H1 (cell line): ENCODE measurements around the gene ATP2B3. TPM values are rescaled to one million over a fixed set of nuclear protein-coding genes. Genes with fewer than 3 reads are reported as not detected.

Experiments used
- ATF2 ChIP-seq: IDR thresholded peaks from 2 replicates; pipeline ENCODE4 v1.6.1; 2012; ENCODE audit warnings: low read length, inconsistent platforms
- CHD7 ChIP-seq: fragments of 300-600 bp; sonication (generic); IDR thresholded peaks from 2 replicates; pipeline ENCODE4 v1.7.1; 2012; ENCODE audit warnings: low read length, moderate library complexity, mild to moderate bottlenecking, inconsistent platforms; ENCODE audit not compliant: insufficient replicate concordance
- FOSL1 ChIP-seq: IDR thresholded peaks from 2 replicates; pipeline ENCODE4 v1.6.1; 2011; ENCODE audit warnings: mild to moderate bottlenecking, low read depth, low read length, moderate library complexity; ENCODE audit not compliant: insufficient read depth
- JUND ChIP-seq: IDR thresholded peaks from 2 replicates; pipeline ENCODE4 v1.6.1; 2011; ENCODE audit warnings: mild to moderate bottlenecking, improper control_type of control experiment, low read length
- YY1 ChIP-seq: IDR thresholded peaks from 2 replicates; pipeline ENCODE4 v1.6.1; 2011; ENCODE audit warnings: low read depth, mild to moderate bottlenecking, low read length
- ZNF274 ChIP-seq: IDR thresholded peaks from 2 replicates; pipeline ENCODE4 v1.7.0; 2012; ENCODE audit warnings: low read length, borderline replicate concordance; ENCODE audit errors: extremely low read depth
- polyA plus RNA-seq, 7 experiments: library from polyadenylated mRNA; depleted of rRNA in 3 of 7; stranded (reverse) in 5 of 7; unstranded in 2 of 7; fragments of >200 nt in 5 of 7; fragments of 200-250 nt in 2 of 7; gene quantifications; 1 replicate in 5 of 7; 2 replicates in 1 of 7; 4 replicates in 1 of 7; pipeline versions ENCODE4 v1.2.1 to v1.2.3, GENCODE V29; 2011 to 2013; ENCODE audit warnings: missing spikeins in 2 of 7, mixed read lengths in 2 of 7
- total RNA-seq: library from RNA; stranded (reverse); fragmentation: NEBNext Ultra II Directional; extraction: Animal tissue kit (Norgen Biotek cat#: 25700); gene quantifications from 2 replicates; pipeline ENCODE4 v1.2.1, GENCODE V29; 2021

ATP2B3 gene
- total and polyA plus RNA-seq, 2 of the 8 experiments (the other 6 are each of a cell fraction or from before 2014, with no cell fraction given): 0.14 to 0.19 TPM

- no peak for TF ChIP-seq ATF2
- no peak for TF ChIP-seq YY1
- no peak for TF ChIP-seq FOSL1
- TF ChIP-seq CHD7: no peak
- no peak for TF ChIP-seq ZNF274
- no peak for TF ChIP-seq JUND
Observed at GRCh38 chrX:153610836-153611213, 93.4 kb downstream of the ATP2B3 start (continued).
